Frontal cortex (tissue), 4 donors: Measurements from ENCODE around the gene NDUFB7. TPM values are rescaled to one million over a fixed set of nuclear protein-coding genes. Genes with fewer than 3 reads are reported as not detected.

ENCODE experiments used
- DNase-seq, 2 donors: peaks; one replicate each; pipeline ENCODE4 v3.0.0; 2012; ENCODE audit warnings: low spot score in 2 of 2
- FAIRE-seq: peaks from 2 replicates; lab custom pipeline; 2012; peaks lifted over from hg19 to GRCh38; lab: Jason Lieb, UNC
- small RNA-seq: library from RNA; depleted of rRNA; stranded (forward); fragments of <200 nt; gene quantifications from one replicate; pipeline ENCODE3, GENCODE V24; 2014
- total RNA-seq: library from RNA; depleted of rRNA; stranded (reverse); fragments of >200 nt; gene quantifications from one replicate; pipeline ENCODE4 v1.2.3, GENCODE V29; 2014
- donor health status: control.
- donor health status: control.
- donor health status: control.

Gene NDUFB7
- total RNA-seq, 1 donor from 2014 or later = 151 TPM

DNA sequence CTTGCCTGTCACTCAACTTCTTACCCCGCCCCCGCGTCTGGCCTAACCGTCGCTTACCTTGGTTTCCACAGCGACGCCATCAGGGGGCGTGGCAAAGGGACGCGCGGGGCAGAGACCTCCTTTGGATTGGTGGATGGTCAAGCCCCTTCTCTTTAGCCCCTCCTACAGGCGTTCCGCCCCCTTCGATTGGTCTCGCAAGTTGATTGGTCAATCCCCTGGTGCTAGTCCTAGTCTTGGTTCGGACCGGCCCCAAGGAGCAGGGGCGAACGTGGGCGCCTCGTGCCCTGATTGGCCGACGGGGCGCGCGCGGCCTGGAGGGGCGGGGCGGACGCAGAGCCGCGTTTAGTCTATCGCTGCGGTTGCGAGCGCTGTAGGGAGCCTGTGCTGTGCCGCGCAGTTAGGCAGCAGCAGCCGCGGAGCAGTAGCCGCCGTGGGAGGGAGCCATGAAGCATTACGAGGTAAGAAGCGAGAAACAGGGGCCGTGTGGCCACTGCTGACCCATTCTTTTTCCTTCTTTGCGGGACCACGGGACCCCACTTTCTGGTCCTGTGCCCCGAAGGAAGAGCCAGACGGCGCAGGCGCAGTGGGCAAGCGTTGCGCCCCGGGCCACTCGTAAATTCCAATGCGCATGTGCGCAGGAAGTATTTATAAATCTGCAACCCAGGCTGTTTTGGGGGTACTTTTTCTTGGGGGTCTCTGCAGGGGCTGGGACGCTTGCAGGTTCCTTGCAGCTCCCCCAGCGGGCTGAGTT is 42.4 kb downstream of the NDUFB7 start, which contains the start of gene TECR:
TSS of gene TECR (plus strand) at position 341 of the 751 bp plus-strand sequence. CDS start at position 444, 103 bp downstream.
- FAIRE-seq (peak; percentile 96), DNase-seq (peak; percentile 91 to 94)

DNA sequence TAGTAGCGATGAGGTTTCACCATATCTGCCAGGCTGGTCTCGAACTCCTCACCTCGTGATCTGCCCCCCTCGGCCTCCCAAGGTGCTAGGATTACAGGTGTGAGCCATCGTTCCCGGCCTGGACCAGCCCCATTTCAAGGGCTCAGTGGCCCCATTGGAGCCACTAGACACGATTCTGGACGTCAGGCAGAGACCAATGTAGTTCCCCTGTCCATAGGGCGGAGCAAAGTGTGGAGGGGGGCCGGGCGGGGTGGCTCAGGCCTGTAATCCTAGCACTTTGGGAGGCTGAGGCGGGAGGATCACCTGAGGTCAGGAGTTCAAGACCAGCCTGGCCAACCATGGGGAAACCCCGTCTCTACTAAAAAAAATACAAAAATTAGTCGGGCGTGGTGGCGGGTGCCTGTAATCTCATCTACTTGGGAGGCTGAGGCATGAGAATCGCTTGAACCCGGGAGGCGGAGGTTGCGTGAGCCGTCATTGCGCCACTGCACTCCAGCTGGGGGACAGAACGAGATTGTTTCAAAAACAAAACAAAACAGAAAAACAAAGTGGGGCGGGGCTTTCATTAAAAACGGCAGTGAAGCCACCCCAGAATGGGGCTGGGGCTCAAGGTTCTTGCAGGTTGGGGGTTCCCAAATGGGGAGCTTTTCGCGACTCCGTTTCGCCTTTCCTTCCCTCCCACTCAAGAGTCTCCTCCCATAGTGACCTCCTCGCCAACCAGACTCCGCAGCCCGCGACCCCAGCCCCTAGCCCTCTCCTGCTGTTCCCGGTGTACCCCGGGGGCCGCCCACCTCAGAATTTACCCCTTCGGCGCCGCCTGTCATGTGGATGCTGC is 43.2 kb downstream of the NDUFB7 start:
- DNase-seq (no peak), FAIRE-seq (no peak)

DNA sequence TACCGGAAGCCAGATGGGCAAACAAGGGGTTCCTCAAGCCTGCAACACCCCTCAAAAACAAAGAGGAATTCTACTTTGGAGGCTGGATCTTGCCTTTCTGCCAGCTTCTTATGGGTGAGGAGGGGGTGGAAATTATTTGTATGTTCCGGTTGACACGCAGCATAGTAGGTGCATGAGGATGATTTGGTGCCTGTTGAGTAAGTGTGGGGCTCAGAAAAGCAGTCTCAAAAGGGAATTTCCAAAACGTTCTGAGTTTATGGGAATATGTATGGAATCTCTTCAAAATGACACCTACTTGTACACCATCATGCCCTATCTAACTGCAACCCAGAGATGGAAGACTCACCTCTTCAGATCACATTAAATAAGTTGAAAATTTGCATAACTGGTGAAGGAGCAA is 45.4 kb downstream of the NDUFB7 start:
- DNase-seq = no peak
- FAIRE-seq = no peak

DNA sequence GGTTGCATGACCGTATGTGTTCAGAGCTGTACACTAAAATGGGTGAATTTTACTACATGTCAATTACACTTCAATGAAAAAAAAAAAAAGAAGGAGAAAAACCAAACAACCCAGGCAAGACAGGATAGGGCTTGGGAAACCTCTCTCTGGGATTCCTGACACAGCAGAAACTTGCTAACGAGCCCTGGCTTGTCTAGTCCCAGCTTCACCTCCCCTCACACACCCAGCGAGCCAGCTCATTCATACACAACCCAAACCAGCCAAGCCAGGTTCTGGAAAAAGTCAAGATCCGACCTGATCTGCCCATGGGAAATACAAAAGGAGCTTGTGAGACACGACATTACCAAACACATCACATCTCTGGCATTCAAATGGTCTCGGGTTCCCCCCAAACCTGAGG is 46.1 kb downstream of the NDUFB7 start:
- DNase-seq (no peak), FAIRE-seq (no peak)

DNA sequence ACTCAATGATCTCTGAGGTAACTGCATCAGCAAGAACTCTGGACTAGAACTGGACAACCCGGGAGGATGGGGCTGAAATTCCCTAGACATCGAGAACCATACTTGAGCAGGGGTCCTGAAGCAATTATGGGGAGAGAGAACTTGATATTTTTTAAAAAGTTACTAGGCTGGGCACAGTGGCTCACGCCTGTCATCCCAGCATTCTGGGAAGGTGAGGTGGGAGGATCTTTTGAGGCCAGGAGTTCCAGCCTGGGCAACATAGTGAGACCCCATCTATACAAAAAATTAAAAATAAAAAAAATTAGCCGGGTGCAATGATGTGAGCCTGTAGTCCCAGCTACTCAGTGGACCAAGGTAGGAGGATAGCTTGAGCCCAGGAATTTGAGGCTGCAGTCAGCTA is 51.3 kb downstream of the NDUFB7 start:
- DNase-seq (no peak), FAIRE-seq (no peak)

DNA sequence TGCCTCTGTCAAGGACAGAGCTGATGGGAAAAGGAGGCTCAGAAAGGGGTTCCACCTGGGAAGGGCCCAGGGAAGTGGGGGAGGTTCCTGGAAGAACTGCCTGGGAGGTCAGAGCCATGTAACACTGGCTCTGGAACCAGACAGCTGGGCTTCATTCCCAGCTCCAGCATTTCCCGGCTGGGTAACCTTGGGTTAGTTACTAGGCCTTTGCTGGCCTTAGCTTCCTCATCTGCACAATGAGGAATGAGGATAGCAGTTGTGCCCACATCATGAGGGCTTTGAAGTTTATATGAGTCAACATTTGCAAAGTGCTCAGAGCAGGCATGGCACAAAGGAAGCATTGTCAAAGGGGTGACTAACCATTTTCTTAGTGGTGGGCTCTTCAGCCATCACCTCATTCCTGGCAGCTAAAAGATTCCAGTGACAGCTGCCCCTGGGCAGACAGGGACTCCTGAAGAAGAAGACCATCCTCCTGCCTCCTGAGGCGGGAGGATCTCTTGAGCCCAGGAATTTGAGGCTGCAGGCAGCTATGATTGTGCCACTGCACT is 51.9 kb downstream of the NDUFB7 start:
- DNase-seq (no peak), FAIRE-seq (no peak)

DNA sequence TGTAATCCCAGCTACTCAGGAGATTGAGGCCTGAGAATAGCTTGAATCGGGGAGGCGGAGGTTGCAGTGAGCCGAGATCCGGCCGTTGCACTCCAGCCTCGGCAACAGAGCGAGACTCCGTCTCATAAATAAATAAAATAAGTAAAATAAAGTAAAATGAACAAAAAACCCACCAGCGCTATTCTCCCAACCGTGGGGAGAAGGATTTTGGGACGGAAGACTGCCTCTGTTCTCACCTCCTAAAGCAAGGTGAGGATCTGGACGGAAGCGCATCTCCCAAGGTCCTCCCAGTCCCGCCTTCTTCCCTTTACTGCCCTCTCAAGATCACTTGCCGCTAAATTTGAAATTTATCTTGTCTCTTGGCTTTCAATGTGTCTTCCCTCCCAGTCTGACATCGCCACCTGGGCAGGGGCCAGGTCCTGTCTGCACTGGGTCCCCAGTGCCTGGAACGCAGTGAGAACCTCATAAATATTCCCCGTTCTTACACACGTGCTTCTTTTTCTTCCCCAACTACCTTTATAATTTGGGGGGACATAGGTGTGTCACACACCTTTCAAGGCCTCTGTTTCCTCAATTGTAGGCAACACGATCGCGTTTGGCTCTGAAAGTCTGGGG is 52.5 kb downstream of the NDUFB7 start:
- FAIRE-seq (no peak), DNase-seq (no peak)

DNA sequence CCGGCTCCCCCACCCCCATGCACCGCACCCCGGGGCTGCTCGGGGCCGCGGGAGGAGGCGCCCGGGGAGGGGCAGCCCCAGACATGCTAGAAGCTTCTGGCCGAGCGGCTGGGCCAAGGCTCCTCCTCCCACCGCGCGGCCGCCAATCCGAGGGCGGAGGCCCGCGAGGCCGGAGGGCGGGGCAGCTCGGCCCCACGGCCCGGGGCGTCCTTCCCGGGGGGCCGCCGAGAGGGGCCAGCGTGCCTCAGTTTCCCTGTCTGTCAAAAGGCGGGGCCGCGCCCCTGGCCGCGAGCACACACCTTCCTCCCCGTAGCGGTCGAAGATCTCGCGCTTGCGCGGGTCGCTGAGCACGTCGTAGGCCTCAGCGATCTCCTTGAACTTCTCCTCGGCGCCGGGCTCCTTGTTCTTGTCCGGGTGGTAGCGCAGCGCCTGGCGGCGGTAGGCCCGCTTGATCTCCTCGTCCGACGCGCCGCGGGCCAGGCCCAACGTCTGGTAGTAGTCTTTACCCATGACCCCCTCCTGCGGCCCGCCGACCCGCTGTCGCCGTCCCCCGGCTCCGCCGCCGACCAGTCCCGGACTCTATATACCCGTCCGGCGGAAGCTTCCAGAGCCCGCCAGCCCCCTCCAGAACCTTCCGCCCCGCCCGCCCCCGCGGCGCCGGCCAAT is 53.9 kb downstream of the NDUFB7 start, which contains the start of gene DNAJB1:
TSS of gene DNAJB1 (minus strand) at position 558 of the 666 bp plus-strand sequence. CDS start at position 510, 48 bp downstream.
- peak; percentile 88 to 98 for DNase-seq
- FAIRE-seq = no peak

DNA sequence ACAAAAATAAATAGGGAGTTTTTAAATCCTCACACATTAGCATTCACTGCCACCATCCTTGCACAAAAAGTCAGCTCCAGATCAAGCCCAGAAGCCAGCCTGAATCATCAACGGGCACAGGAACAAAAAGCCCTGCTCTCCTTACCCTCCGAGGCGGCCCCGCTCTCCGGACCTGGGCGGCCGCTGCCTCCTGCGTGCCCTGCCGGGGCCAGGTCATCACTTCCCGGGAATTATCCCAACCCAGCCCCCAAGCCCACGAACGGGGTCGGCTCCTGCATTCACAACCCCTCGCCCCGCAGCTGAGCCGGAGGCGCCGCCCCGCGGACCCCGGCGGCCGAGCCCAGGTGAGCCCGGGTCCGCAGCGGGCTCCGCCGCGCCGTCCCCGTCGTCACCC is 54.4 kb downstream of the NDUFB7 start:
- no peak for FAIRE-seq
- DNase-seq = no peak

DNA sequence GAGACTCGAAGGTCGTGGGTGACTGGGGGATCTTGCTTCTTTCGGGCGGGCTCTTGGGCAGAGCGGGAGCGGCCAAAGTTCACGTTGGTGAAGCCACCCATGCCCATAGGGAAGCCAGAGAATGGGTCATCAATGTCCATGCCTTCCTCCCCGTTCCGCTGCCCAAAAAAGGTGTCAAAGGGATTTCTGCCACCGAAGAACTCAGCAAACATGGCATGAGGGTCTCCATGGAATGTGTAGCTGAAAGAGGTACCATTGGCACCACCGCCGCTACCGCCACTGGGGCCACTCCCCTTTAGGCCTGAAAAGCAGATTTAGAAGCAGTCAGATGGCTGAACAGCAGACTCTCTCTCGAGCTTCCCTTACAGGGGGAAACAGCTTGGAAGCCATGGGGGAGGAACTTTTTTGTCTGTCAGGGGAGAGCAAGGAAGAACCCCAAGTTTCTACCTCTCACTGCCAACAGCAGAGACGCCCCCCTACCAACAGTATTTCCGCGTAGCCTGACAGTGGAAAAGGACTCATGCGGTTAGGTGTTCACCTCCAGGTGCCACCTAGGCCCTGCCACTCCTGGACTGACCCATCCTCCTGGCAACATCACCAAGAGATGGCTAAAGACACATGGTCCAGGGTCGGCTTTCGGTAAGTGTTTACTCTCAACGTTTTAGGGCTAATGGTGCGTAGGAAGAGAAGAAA is 55.0 kb downstream of the NDUFB7 start:
- FAIRE-seq (no peak), DNase-seq (no peak)

Small RNA genes within 50 kb of the gene (small RNA-seq; reads per million reads assigned to genes)
- not detected for gene RN7SL842P

Other genes with a start within 250 kb of the NDUFB7 start
- gene ADGRE5, start 190.6 kb downstream of the NDUFB7 start, total RNA-seq = 0.82 TPM
- 29.8 TPM for gene DDX39A, start 152.7 kb downstream of the NDUFB7 start, total RNA-seq
- gene PKN1, start 138.8 kb downstream of the NDUFB7 start, total RNA-seq = 99.5 TPM
- not detected for gene PTGER1, start 96.7 kb downstream of the NDUFB7 start, total RNA-seq
- 39.1 TPM for gene GIPC1, start 75.9 kb downstream of the NDUFB7 start, total RNA-seq
- gene DNAJB1, start 53.7 kb downstream of the NDUFB7 start, total RNA-seq = 32.6 TPM
- 13.9 TPM for gene TECR, start 42.5 kb downstream of the NDUFB7 start, total RNA-seq
- not detected for gene CLEC17A, start 11.0 kb upstream of the NDUFB7 start, total RNA-seq
- not detected for gene ADGRE3, start 102.8 kb upstream of the NDUFB7 start, total RNA-seq
- gene ZNF333, start 118.0 kb upstream of the NDUFB7 start, total RNA-seq = 33.4 TPM
- gene ADGRE2, start 206.5 kb upstream of the NDUFB7 start, total RNA-seq = under 0.01 TPM